ENCODE measurements around the gene TRABD.

The TRABD gene

GRCh38 chr22:50205781-50206569, 20.3 kb downstream of the TRABD start:
- DNase-seq, result no peak

DNA sequence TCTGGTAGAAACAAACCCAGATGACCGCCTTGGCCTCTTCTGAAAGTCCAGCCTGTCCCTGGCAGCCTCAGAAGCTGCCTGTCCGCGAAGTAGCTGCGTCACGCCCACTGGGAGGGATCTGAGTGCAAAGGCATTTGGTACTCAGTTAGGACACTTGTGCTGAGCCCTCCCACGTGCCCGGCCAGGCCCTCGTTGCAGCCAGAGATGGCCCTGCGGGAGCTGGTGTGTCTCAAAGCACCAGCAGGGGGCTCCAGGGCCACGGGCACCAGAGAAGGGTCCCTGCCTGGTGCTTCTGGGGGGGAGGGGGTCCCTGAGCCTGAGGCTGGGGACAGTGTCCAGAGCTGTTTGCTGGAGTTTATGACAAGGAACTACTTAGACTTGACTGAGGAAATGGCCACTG, 20.9 kb downstream of the TRABD start:
- DNase-seq, result peak in 1 of 2 experiments; percentile 8

- no peak for DNase-seq
Observed at GRCh38 chr22:50207383-50208140, 21.8 kb downstream of the TRABD start.

GRCh38 chr22:50208430-50208938, 22.8 kb downstream of the TRABD start:
- DNase-seq, result no peak

GRCh38 chr22:50208939-50209892, 23.5 kb downstream of the TRABD start:
- no peak for DNase-seq

DNA sequence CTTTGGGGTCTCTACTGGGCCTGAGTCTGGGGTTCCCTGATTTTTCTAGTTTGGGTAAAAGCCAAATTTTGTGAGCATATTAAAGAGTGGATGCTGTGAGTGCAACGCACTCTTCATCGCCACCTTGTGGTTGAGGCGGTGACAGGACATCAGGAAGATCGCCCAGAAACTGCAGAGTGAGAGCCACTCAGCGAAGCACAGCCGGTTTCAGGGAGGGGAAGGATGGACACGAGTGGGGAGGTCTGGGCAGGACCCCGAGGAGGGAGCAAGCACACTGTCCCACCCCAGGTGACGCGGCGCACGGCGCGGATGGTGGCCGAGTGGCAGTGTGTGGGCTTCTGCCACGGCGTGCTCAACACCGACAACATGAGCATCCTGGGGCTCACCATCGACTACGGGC, 24.2 kb downstream of the TRABD start:
- peak; percentile 58 to 62 for DNase-seq

GRCh38 chr22:50210378-50211139, 24.8 kb downstream of the TRABD start:
- no peak for DNase-seq

- no peak for DNase-seq
Observed at GRCh38 chr22:50211147-50211546, 25.4 kb downstream of the TRABD start.

- DNase-seq, result no peak
Observed at GRCh38 chr22:50213263-50213662, 27.6 kb downstream of the TRABD start.

DNA sequence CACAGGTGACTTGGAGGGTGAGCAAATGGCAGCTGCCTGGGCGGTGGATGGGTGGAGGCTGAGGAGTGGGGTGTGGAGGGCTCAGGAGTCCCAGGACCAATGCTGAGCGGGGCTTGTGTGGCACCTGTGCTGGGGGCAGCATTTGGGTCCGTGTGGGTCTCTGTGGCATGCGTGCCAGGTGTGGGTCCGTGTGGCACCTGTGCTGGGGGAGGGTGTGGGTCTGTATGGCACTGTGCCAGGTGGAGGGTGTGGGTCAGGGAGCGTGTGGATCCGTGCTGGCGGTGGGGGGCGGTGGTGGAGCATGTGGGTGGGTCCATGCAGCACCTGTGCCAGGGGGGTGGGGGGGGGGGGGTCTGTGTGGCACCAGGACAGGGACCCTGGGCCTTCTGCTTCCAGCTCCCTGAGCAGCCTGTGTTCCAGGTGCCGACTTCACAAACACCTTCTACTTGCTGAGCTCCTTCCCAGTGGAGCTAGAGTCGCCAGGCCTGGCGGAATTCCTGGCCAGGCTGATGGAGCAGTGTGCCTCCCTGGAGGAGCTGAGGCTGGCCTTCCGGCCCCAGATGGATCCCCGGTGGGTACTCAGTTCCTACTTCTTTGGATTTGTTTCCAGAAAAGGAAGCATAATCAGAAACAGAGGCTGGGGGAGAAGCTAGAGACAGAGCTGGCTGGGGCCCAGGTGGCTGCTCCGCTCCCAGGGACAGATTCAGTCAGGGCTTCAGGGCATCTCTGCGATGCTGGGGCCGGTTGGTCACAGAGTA, 29.8 kb downstream of the TRABD start:
- no peak for DNase-seq

GRCh38 chr22:50216055-50216683, 30.5 kb downstream of the TRABD start:
- DNase-seq, result no peak

DNA sequence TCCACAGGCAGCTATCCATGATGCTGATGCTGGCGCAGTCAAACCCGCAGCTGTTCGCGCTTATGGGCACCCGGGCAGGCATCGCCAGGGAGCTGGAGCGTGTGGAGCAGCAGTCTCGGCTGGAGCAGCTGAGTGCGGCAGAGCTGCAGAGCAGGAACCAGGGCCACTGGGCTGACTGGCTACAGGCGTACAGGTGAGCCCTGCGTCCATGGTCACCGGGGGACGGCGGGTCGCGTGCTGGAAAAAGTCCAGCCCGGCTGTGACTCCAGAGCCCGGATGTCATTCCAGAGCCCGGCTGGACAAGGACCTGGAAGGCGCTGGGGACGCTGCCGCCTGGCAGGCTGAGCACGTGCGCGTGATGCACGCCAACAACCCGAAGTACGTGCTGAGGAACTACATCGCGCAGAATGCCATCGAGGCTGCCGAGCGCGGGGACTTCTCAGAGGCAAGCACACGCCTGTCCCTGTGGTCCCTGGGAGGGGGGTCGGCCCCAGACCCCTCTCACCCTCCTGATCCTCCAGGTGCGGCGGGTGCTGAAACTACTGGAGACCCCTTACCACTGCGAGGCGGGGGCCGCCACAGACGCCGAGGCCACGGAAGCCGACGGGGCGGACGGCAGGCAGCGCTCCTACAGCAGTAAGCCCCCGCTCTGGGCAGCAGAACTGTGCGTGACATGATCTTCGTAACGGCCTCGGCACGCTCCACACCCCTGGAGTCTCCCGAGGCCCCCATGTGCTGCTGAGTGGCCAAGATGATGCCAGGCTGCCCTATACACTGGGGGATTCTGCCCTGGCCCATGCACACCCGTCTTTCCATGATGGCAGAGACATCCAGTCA, 31.2 kb downstream of the TRABD start:
- DNase-seq, result no peak

DNA sequence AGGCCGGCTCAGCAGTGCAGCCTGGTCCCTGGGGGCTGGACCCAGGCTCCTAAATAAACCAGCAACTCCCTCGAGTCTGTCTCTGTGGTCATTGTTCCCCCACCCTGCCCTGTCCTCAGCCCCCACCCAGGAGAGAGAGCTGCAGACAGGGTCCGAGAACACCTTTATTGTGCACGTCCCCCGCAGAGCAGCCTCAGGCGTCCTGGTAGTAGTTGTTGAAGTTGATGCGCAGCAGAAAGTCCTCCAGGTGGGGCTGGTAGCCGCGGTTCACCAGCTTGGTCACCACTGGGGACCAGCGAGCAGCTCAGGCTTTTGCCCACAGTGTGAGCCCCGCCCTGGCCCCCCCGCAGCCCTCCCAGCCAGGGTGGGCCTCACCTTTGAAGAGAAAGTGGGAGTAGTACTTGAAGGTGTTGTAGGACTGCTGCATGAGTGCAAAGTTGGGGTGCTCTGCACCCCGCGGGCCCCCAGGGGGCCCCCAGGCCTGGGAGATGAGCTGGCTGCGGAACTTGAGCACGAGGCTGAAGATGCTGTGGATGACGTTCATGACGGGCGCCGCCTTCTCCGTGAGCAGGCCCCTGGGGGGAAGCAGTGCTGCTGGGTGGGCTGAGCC, 31.9 kb downstream of the TRABD start:
- DNase-seq, result no peak

- DNase-seq, result no peak
Observed at GRCh38 chr22:50218153-50218995, 32.7 kb downstream of the TRABD start.

DNA sequence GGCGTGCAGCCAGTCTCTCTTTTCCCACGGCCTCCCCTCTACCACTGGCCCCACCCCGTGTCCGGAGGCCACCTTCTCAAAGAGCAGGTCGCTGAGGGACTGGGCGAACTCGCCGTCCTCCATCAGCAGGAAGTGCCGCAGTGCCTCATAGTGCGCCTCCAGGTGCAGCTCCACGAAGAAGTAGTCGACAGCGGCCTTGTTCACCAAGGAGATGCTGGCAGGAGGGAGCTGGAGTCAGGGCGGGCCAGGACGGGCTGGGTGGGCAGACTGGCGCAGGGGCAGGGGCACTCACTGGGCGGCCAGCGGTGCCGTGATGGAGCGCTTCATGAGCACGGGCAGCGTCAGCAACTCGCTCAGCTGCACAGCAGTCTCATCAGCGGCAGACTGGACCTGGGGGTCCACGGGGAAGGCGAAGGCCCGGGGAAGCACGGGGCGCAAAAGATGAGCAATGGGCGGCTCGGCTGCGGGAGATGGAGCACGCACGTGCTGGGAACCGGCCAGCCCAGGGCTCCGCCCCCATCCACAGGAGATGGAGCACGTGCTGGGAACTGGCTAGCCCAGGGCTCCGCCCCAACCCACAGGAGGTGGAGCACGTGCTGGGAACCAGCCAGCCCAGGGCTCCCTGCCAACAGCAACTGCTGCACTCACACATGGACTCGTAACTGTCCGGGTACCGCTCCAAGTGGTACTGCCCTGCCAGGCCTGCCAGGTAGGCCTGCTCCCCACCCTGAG, 33.4 kb downstream of the TRABD start:
- DNase-seq, result peak; percentile 17 to 29

GRCh38 chr22:50219800-50220602, 34.3 kb downstream of the TRABD start:
- no peak for DNase-seq
